ENCODE results near the gene TAF4.
A peak's percentile ranks its signal among the peaks of the same experiment; 100 is the strongest.

Gene TAF4

DNA sequence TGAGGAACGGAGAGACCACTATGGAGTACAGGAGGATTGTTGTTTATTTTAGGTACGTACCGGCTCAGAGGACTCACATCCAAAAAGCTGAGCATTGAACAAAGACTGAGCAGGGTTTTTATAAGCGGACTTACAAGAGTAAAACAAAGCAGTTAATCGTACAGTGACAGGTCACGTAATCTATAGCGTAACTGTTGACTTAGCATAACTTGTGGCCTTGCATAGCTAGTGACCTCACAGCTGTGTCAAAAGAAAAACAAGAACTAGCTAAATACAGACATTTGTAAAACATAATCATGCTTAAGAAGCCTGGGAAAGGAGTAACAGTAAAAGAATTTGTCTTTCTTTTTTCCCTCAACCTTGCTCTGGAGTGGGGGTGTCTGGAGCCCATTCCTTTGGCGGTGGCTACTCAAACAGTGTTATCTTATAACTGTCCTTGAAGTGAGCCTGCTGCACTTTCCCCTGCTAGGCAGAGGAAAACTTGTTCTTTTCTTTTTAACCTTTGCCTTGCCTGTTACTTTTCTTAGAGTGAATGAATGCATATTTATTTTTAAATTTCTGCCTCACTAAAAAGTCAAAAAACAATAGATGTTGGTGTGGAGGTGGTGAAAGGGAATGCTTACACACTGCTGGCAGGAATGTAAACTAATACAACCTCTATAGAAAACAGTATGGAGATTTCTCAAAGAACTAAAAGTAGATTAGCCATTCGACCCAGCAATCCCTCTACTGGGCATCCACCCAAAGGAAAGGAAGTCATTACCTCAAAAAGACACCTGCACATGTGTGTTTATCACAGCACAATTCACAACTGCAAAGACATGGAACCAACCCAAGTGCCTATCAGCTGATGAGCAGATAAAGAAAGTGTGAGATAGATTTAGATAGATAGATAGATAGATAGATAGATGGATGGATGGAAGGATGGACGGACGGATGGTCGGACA lies 109.0 kb downstream of the TAF4 start (continued):
- TF ChIP-seq, protein P1, sequence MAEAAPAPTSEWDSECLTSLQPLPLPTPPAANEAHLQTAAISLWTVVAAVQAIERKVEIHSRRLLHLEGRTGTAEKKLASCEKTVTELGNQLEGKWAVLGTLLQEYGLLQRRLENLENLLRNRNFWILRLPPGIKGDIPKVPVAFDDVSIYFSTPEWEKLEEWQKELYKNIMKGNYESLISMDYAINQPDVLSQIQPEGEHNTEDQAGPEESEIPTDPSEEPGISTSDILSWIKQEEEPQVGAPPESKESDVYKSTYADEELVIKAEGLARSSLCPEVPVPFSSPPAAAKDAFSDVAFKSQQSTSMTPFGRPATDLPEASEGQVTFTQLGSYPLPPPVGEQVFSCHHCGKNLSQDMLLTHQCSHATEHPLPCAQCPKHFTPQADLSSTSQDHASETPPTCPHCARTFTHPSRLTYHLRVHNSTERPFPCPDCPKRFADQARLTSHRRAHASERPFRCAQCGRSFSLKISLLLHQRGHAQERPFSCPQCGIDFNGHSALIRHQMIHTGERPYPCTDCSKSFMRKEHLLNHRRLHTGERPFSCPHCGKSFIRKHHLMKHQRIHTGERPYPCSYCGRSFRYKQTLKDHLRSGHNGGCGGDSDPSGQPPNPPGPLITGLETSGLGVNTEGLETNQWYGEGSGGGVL (tag by site-specific recombination; IDR thresholded peaks at IDR 0.05), result no peak
- TF ChIP-seq, protein P2, sequence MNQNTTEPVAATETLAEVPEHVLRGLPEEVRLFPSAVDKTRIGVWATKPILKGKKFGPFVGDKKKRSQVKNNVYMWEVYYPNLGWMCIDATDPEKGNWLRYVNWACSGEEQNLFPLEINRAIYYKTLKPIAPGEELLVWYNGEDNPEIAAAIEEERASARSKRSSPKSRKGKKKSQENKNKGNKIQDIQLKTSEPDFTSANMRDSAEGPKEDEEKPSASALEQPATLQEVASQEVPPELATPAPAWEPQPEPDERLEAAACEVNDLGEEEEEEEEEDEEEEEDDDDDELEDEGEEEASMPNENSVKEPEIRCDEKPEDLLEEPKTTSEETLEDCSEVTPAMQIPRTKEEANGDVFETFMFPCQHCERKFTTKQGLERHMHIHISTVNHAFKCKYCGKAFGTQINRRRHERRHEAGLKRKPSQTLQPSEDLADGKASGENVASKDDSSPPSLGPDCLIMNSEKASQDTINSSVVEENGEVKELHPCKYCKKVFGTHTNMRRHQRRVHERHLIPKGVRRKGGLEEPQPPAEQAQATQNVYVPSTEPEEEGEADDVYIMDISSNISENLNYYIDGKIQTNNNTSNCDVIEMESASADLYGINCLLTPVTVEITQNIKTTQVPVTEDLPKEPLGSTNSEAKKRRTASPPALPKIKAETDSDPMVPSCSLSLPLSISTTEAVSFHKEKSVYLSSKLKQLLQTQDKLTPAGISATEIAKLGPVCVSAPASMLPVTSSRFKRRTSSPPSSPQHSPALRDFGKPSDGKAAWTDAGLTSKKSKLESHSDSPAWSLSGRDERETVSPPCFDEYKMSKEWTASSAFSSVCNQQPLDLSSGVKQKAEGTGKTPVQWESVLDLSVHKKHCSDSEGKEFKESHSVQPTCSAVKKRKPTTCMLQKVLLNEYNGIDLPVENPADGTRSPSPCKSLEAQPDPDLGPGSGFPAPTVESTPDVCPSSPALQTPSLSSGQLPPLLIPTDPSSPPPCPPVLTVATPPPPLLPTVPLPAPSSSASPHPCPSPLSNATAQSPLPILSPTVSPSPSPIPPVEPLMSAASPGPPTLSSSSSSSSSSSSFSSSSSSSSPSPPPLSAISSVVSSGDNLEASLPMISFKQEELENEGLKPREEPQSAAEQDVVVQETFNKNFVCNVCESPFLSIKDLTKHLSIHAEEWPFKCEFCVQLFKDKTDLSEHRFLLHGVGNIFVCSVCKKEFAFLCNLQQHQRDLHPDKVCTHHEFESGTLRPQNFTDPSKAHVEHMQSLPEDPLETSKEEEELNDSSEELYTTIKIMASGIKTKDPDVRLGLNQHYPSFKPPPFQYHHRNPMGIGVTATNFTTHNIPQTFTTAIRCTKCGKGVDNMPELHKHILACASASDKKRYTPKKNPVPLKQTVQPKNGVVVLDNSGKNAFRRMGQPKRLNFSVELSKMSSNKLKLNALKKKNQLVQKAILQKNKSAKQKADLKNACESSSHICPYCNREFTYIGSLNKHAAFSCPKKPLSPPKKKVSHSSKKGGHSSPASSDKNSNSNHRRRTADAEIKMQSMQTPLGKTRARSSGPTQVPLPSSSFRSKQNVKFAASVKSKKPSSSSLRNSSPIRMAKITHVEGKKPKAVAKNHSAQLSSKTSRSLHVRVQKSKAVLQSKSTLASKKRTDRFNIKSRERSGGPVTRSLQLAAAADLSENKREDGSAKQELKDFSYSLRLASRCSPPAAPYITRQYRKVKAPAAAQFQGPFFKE (tag by site-specific recombination; IDR thresholded peaks at IDR 0.05; ENCODE audit: borderline replicate concordance), result no peak
- no peak for TF ChIP-seq ZNF792 (tag by site-specific recombination; IDR thresholded peaks at IDR 0.05)
- no peak for TF ChIP-seq ZBTB1 (tag by site-specific recombination; IDR thresholded peaks at IDR 0.05)
- no peak for TF ChIP-seq ZSCAN30 (tag by site-specific recombination; IDR thresholded peaks at IDR 0.05)
- no peak for TF ChIP-seq ZNF169 (tag by site-specific recombination; IDR thresholded peaks at IDR 0.05)
- TF ChIP-seq GFI1B (tag by site-specific recombination; IDR thresholded peaks at IDR 0.05), result no peak
- no peak for TF ChIP-seq ZNF292 (tag by site-specific recombination; IDR thresholded peaks at IDR 0.05; ENCODE audit: borderline replicate concordance, low read depth)
- no peak for TF ChIP-seq ZNF626 (tag by site-specific recombination; IDR thresholded peaks at IDR 0.05)
- no peak for TF ChIP-seq SETDB1 (IDR thresholded peaks at IDR 0.05; ENCODE audit: insufficient read length, low read length)
- TF ChIP-seq ZNF175 (tag by site-specific recombination; IDR thresholded peaks at IDR 0.05), result no peak
- TF ChIP-seq ZBTB17 (tag by site-specific recombination; IDR thresholded peaks at IDR 0.05), result no peak
- TF ChIP-seq ZFP41 (tag by site-specific recombination; IDR thresholded peaks at IDR 0.05; ENCODE audit: borderline replicate concordance), result no peak
- peak; percentile 61; the same call in 1 of the 2 replicates for TF ChIP-seq ZNF600 (tag by site-specific recombination; IDR thresholded peaks at IDR 0.05)
- TF ChIP-seq ZNF514 (tag by site-specific recombination; IDR thresholded peaks at IDR 0.05), result no peak
- no peak for TF ChIP-seq ZNF654 (tag by site-specific recombination; IDR thresholded peaks at IDR 0.05; ENCODE audit: low read depth)
- TF ChIP-seq, protein P3, sequence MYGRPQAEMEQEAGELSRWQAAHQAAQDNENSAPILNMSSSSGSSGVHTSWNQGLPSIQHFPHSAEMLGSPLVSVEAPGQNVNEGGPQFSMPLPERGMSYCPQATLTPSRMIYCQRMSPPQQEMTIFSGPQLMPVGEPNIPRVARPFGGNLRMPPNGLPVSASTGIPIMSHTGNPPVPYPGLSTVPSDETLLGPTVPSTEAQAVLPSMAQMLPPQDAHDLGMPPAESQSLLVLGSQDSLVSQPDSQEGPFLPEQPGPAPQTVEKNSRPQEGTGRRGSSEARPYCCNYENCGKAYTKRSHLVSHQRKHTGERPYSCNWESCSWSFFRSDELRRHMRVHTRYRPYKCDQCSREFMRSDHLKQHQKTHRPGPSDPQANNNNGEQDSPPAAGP (tag by site-specific recombination; IDR thresholded peaks at IDR 0.05), result no peak
- no peak for TF ChIP-seq ZNF660 (tag by site-specific recombination; IDR thresholded peaks at IDR 0.05)
- no peak for TF ChIP-seq ZNF302 (tag by site-specific recombination; IDR thresholded peaks at IDR 0.05; ENCODE audit: low read depth)
- no peak for TF ChIP-seq ZNF2 (tag by site-specific recombination; IDR thresholded peaks at IDR 0.05)
- no peak for TF ChIP-seq ZNF132 (tag by site-specific recombination; IDR thresholded peaks at IDR 0.05; ENCODE audit: borderline replicate concordance)
- no peak for TF ChIP-seq ZNF701 (tag by site-specific recombination; IDR thresholded peaks at IDR 0.05)
- TF ChIP-seq, protein P4, sequence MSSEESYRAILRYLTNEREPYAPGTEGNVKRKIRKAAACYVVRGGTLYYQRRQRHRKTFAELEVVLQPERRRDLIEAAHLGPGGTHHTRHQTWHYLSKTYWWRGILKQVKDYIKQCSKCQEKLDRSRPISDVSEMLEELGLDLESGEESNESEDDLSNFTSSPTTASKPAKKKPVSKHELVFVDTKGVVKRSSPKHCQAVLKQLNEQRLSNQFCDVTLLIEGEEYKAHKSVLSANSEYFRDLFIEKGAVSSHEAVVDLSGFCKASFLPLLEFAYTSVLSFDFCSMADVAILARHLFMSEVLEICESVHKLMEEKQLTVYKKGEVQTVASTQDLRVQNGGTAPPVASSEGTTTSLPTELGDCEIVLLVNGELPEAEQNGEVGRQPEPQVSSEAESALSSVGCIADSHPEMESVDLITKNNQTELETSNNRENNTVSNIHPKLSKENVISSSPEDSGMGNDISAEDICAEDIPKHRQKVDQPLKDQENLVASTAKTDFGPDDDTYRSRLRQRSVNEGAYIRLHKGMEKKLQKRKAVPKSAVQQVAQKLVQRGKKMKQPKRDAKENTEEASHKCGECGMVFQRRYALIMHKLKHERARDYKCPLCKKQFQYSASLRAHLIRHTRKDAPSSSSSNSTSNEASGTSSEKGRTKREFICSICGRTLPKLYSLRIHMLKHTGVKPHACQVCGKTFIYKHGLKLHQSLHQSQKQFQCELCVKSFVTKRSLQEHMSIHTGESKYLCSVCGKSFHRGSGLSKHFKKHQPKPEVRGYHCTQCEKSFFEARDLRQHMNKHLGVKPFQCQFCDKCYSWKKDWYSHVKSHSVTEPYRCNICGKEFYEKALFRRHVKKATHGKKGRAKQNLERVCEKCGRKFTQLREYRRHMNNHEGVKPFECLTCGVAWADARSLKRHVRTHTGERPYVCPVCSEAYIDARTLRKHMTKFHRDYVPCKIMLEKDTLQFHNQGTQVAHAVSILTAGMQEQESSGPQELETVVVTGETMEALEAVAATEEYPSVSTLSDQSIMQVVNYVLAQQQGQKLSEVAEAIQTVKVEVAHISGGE (tag by site-specific recombination; conservative IDR thresholded peaks at IDR 0.05; ENCODE audit: low read depth), result no peak
- TF ChIP-seq SCRT1 (tag by site-specific recombination; IDR thresholded peaks at IDR 0.05; ENCODE audit: borderline replicate concordance), result 0 out of 2 replicates have a peak, but pooled peaks have one; percentile 44
- TF ChIP-seq YY2 (tag by site-specific recombination; IDR thresholded peaks at IDR 0.05), result no peak
- TF ChIP-seq ZNF664 (tag by site-specific recombination; IDR thresholded peaks at IDR 0.05), result no peak
- TF ChIP-seq ZIC2 (tag by site-specific recombination; IDR thresholded peaks at IDR 0.05), result no peak
- no peak for TF ChIP-seq REPIN1 (tag by site-specific recombination; IDR thresholded peaks at IDR 0.05; ENCODE audit: low read depth)

Data from HEK293 (cell line).